Sigmoid colon (tissue), 7 donors: ENCODE measurements around the gene ZBTB40. TPM values are rescaled to one million over a fixed set of nuclear protein-coding genes. Genes with fewer than 3 reads are reported as not detected.

Experiments used
- DNase-seq: peaks from one replicate; pipeline ENCODE4 v3.0.0-alpha.2; 2019
- H3K27ac ChIP-seq, 4 donors: fragments of 200-600 bp; sonication (generic); one replicate each; pipeline ENCODE4 v1.5.1; 2016 to 2019; ENCODE audit warnings: mild to moderate bottlenecking in 1 of 4
- H3K27me3 ChIP-seq, 3 donors: fragments of 200-600 bp; sonication (generic); one replicate each; pipeline ENCODE4 v1.5.1; 2019; ENCODE audit warnings: mild to moderate bottlenecking in 1 of 3
- H3K36me3 ChIP-seq, 4 donors: fragments of 200-600 bp; sonication (generic); one replicate each; pipeline ENCODE4 v1.5.1; 2016 to 2019
- H3K4me1 ChIP-seq, 4 donors: fragments of 200-600 bp; sonication (generic); one replicate each; pipeline ENCODE4 v1.5.1; 2017 to 2019
- H3K4me3 ChIP-seq, 4 donors: fragments of 200-600 bp; sonication (generic); one replicate each; pipeline ENCODE4 v1.5.1; 2017 to 2019; ENCODE audit warnings: mild to moderate bottlenecking in 2 of 4, moderate library complexity in 1 of 4
- H3K9me3 ChIP-seq, 4 donors: fragments of 200-600 bp in 3 of 4; sonication (generic) in 3 of 4; one replicate each; pipeline versions ENCODE4 v1.5.1 to v1.6.1; 2013 to 2019
- CTCF ChIP-seq, 4 experiments: fragments of 450-650 bp in 3 of 4; fragments of 200-600 bp in 1 of 4; IDR thresholded peaks; one replicate each; pipeline ENCODE4 v1.5.1; 2016 to 2019; ENCODE audit warnings: antibody characterized with exemption in 4 of 4, mild to moderate bottlenecking in 3 of 4, moderate library complexity in 2 of 4
- EP300 ChIP-seq, 4 donors: sonication (generic); formaldehyde crosslinking; IDR thresholded peaks; one replicate each; pipeline ENCODE4 v1.6.1; 2017; ENCODE audit warnings: antibody characterized with exemption in 4 of 4
- POLR2A ChIP-seq, 2 donors: fragments of 450-650 bp; IDR thresholded peaks; one replicate each; pipeline ENCODE4 v1.6.1; 2016; ENCODE audit warnings: antibody characterized with exemption in 2 of 2, mild to moderate bottlenecking in 2 of 2, moderate library complexity in 2 of 2
- POLR2AphosphoS5 ChIP-seq, 4 donors: sonication (generic); formaldehyde crosslinking; IDR thresholded peaks; one replicate each; pipeline ENCODE4 v1.6.1; 2017; ENCODE audit warnings: antibody characterized with exemption in 4 of 4
- WGBS, 2 donors: extraction: QIAGEN DNeasy Blood & Tissue Kit; methylation state at CpG; one replicate each; pipeline ENCODE4 v1.1.7; 2013; 5-methylcytosine and 5-hydroxymethylcytosine counted together
- intact Hi-C: fragments of 100-400 bp; cut with DNase I; formaldehyde crosslinking; loops from one replicate; pipeline ENCODE4 v1.15.1; 2023
- polyA plus RNA-seq, 3 donors: library from polyadenylated mRNA; stranded (reverse); fragments of 200-250 nt; gene quantifications; one replicate each; pipeline ENCODE4 v1.2.3, GENCODE V29; 2013
- total RNA-seq, 4 donors: library from RNA; depleted of rRNA; stranded (reverse); fragments of >200 nt; gene quantifications; one replicate each; pipeline ENCODE4 v1.1.0, GENCODE V29; 2016
- donor health status: healthy with polysubstance abuse.
- donor health status: Bipolar disorder and iron deficiency.
- donor health status: healthy.

The ZBTB40 gene
- total and polyA plus RNA-seq, 7 donors, result 1.8 to 22.2 (median 14.3) TPM

- no peaks in the 10 kb centered on the region for H3K27me3 ChIP-seq
- WGBS, 2 donors, result 94 to 96% methylated on average over 4 of the region's 4 CpGs
- no peak overlapping the region for H3K27ac ChIP-seq
- no peak for DNase-seq
- no peaks in the 10 kb centered on the region for H3K9me3 ChIP-seq
- no peak for TF ChIP-seq POLR2AphosphoS5 (IDR thresholded peaks at IDR 0.05)
- no peak for TF ChIP-seq CTCF (IDR thresholded peaks at IDR 0.05)
- TF ChIP-seq POLR2A (IDR thresholded peaks at IDR 0.05), result no peak
- no peak for TF ChIP-seq EP300 (IDR thresholded peaks at IDR 0.05)
- intact Hi-C loops, result no loop called here
- no peak overlapping the region for H3K4me3 ChIP-seq
- H3K36me3 ChIP-seq, result no peaks in the 10 kb centered on the region
- H3K4me1 ChIP-seq, result peaks cover 0 to 22% (median 18%) of the 10 kb centered on the region in 4 donors
These were observed 83.3 kb downstream of the ZBTB40 start for GRCh38 chr1:22534951-22535350.

- Histone ChIP-seq H3K9me3 (no peaks in the 10 kb centered on the region), H3K27me3 (no peaks in the 10 kb centered on the region), H3K27ac (no peak overlapping the region), H3K36me3 (no peaks in the 10 kb centered on the region), H3K4me3 (no peak overlapping the region), H3K4me1 (peaks cover 0 to 17% (median 14%) of the 10 kb centered on the region in 4 donors)
- intact Hi-C loops, result no loop called here
- WGBS, 2 donors, result 92 to 96% methylated on average over 6 of the region's 6 CpGs
- TF ChIP-seq EP300 (IDR thresholded peaks at IDR 0.05) (no peak), POLR2A (IDR thresholded peaks at IDR 0.05) (no peak), CTCF (IDR thresholded peaks at IDR 0.05) (no peak), POLR2AphosphoS5 (IDR thresholded peaks at IDR 0.05) (no peak)
- DNase-seq, result no peak
These were observed 83.7 kb downstream of the ZBTB40 start for GRCh38 chr1:22535399-22535798.

- no peaks in the 10 kb centered on the region for H3K27me3 ChIP-seq
- TF ChIP-seq POLR2AphosphoS5 (IDR thresholded peaks at IDR 0.05) (no peak), EP300 (IDR thresholded peaks at IDR 0.05) (no peak), POLR2A (IDR thresholded peaks at IDR 0.05) (no peak), CTCF (IDR thresholded peaks at IDR 0.05) (no peak)
- intact Hi-C loops, result no loop called here
- H3K27ac ChIP-seq, result no peak overlapping the region
- 85 to 88% methylated on average over 7 of the region's 7 CpGs for WGBS, 2 donors
- H3K4me1 ChIP-seq, result peaks cover 0 to 6% (median 4%) of the 10 kb centered on the region in 4 donors
- no peak for DNase-seq
- H3K36me3 ChIP-seq, result no peaks in the 10 kb centered on the region
- H3K9me3 ChIP-seq, result no peaks in the 10 kb centered on the region
- no peak overlapping the region for H3K4me3 ChIP-seq
These were observed 84.9 kb downstream of the ZBTB40 start for GRCh38 chr1:22536506-22536905.

- intact Hi-C loops, result no loop called here
- 84 to 86% methylated on average over 13 of the region's 13 CpGs for WGBS, 2 donors
- TF ChIP-seq POLR2A (IDR thresholded peaks at IDR 0.05), result no peak
- no peak for TF ChIP-seq POLR2AphosphoS5 (IDR thresholded peaks at IDR 0.05)
- TF ChIP-seq EP300 (IDR thresholded peaks at IDR 0.05), result no peak
- no peak for TF ChIP-seq CTCF (IDR thresholded peaks at IDR 0.05)
These were observed 85.9 kb downstream of the ZBTB40 start for GRCh38 chr1:22537441-22538139.

More at GRCh38 chr1:22537441-22538139, 85.9 kb downstream of the ZBTB40 start:
- Histone ChIP-seq H3K9me3 (no peaks in the 10 kb centered on the region), H3K4me3 (no peak overlapping the region), H3K36me3 (no peaks in the 10 kb centered on the region), H3K4me1 (no peaks in the 10 kb centered on the region), H3K27ac (no peak overlapping the region), H3K27me3 (no peaks in the 10 kb centered on the region)
- DNase-seq, result no peak
